Loucy (cell line): ENCODE results near the gene NRF1.

ENCODE experiments used
- EZH2phosphoT487 ChIP-seq: fragments of 200-600 bp; IDR thresholded peaks from 2 replicates; pipeline ENCODE4 v1.6.1; 2018; ENCODE audit warnings: antibody characterized with exemption, mild to moderate bottlenecking, moderate library complexity, borderline replicate concordance
- TF ChIP-seq, protein P1 (sequence below): fragments of 200-600 bp; sonication (generic); conservative IDR thresholded peaks from 2 replicates; pipeline ENCODE4 v1.5.1; 2014; ENCODE audit warnings: mild to moderate bottlenecking, antibody characterized with exemption, low read length

DNA sequence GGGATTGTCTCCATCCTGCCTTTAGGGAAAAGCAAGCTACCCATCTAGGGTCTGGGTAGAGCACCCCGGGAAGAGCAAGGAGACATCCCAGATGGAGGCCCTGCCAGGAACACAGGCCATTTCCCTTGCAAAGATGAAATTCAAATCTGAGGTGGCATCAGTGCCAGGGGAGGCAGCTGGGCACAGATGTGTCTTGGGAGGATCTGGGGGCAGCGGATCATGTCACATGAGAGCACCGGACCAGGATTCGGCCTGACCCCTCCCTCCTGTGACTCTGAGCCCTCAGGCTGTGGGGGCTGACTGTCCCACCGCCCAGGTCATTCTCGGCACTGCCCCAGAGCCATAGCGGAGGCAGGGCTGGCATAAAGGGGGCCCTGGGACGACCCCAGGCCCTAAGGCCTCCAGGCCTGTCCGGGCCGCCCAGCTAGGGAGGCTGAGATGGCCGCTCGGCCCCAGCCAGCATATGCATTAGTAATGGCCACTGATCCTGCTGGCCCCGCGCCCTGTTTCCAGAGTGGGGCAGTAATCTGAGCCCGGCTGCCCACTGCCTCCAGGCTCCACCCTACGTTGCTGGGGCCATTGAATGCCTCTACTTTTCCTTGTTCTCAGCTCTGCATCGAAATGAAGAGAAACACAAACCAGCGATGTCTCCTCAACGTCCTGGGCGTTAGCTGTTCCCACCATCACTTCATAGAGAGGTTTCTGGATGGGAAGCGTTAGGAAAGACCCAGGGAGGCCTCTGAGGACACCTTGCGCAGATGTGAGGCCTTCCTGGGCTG is 192.8 kb downstream of the NRF1 start:
- TF ChIP-seq, protein P1, sequence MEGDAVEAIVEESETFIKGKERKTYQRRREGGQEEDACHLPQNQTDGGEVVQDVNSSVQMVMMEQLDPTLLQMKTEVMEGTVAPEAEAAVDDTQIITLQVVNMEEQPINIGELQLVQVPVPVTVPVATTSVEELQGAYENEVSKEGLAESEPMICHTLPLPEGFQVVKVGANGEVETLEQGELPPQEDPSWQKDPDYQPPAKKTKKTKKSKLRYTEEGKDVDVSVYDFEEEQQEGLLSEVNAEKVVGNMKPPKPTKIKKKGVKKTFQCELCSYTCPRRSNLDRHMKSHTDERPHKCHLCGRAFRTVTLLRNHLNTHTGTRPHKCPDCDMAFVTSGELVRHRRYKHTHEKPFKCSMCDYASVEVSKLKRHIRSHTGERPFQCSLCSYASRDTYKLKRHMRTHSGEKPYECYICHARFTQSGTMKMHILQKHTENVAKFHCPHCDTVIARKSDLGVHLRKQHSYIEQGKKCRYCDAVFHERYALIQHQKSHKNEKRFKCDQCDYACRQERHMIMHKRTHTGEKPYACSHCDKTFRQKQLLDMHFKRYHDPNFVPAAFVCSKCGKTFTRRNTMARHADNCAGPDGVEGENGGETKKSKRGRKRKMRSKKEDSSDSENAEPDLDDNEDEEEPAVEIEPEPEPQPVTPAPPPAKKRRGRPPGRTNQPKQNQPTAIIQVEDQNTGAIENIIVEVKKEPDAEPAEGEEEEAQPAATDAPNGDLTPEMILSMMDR = no peak
- TF ChIP-seq EZH2phosphoT487 = no peak
